Measurements from ENCODE around the gene LPCAT1.

The LPCAT1 gene

GRCh38 chr5:1419476-1420210, 104.1 kb downstream of the LPCAT1 start:
- DNase-seq (ENCODE audit: low spot score) = no peak
- TF ChIP-seq CTCF (IDR thresholded peaks at IDR 0.05) = no peak
- no peak overlapping the region for H3K4me3 ChIP-seq
- H3K27ac ChIP-seq = no peak overlapping the region

GRCh38 chr5:1418921-1419280, 104.9 kb downstream of the LPCAT1 start:
- TF ChIP-seq CTCF (IDR thresholded peaks at IDR 0.05) = no peak
- Histone ChIP-seq H3K4me3 (no peak overlapping the region), H3K27ac (no peak overlapping the region)
- no peak for DNase-seq (ENCODE audit: low spot score)

GRCh38 chr5:1418238-1418920, 105.4 kb downstream of the LPCAT1 start:
- H3K4me3 ChIP-seq = no peak overlapping the region
- TF ChIP-seq CTCF (IDR thresholded peaks at IDR 0.05) = no peak
- no peak for DNase-seq (ENCODE audit: low spot score)
- no peak overlapping the region for H3K27ac ChIP-seq

- Histone ChIP-seq H3K27ac (no peak overlapping the region), H3K4me3 (no peak overlapping the region)
- DNase-seq (ENCODE audit: low spot score) = no peak
- TF ChIP-seq CTCF (IDR thresholded peaks at IDR 0.05) = no peak
These were observed 106.1 kb downstream of the LPCAT1 start for GRCh38 chr5:1417586-1418225.

GRCh38 chr5:1416856-1417469, 106.8 kb downstream of the LPCAT1 start:
- Histone ChIP-seq H3K27ac (no peak overlapping the region), H3K4me3 (no peak overlapping the region)
- DNase-seq (ENCODE audit: low spot score) = no peak
- no peak for TF ChIP-seq CTCF (IDR thresholded peaks at IDR 0.05)

- no peak for TF ChIP-seq CTCF (IDR thresholded peaks at IDR 0.05)
- DNase-seq (ENCODE audit: low spot score) = no peak
- H3K4me3 ChIP-seq = no peak overlapping the region
- H3K27ac ChIP-seq = no peak overlapping the region
These were observed 108.0 kb downstream of the LPCAT1 start for GRCh38 chr5:1415626-1416360.

Measured in coronary artery (tissue), 2 donors.